Uterus (tissue), 2 donors: ENCODE results near the gene STAB1.

Experiments
- CTCF ChIP-seq, 4 experiments: fragments of 200-600 bp in 2 of 4; fragments of 450-650 bp in 2 of 4; sonication (generic) in 2 of 4; IDR thresholded peaks; one replicate each; pipeline ENCODE4 v1.5.1; 2016 to 2019; ENCODE audit warnings: antibody characterized with exemption in 4 of 4, mild to moderate bottlenecking in 2 of 4, moderate library complexity in 1 of 4
- POLR2A ChIP-seq, 2 donors: fragments of 450-650 bp; IDR thresholded peaks; one replicate each; pipeline ENCODE4 v1.6.1; 2016; ENCODE audit warnings: antibody characterized with exemption in 2 of 2, mild to moderate bottlenecking in 1 of 2, moderate library complexity in 1 of 2

- TF ChIP-seq CTCF (IDR thresholded peaks at IDR 0.05) (no peak), POLR2A (IDR thresholded peaks at IDR 0.05) (no peak)
Measured at GRCh38 chr3:52512105-52512504, 17.0 kb downstream of the STAB1 start.
